HepG2 (cell line): ENCODE data around the gene MMP7. TPM values are rescaled to one million over a fixed set of nuclear protein-coding genes. Genes with fewer than 3 reads are reported as not detected.

Experiments used
- ATAC-seq: fragments of 200-7000 bp; cut with Tn5 transposase; 3 replicates; pipeline ENCODE4 v1.9.1; 2020; ENCODE audit warnings: mild to moderate bottlenecking, moderate library complexity
- BruUV-seq: library from RNA; stranded (reverse); fragments of 400-500 nt; replicated peaks from 2 replicates; lab custom pipeline; 2021; lab: Mats Ljungman, UMichigan
- CTCF ChIA-PET: fragments of 300-600 bp; formaldehyde crosslinking; extraction: SDS; loops from one replicate; lab custom pipeline; 2021; ENCODE audit warnings: low total read pairs, inconsistent platforms, low intra/inter-chr PET ratio; lab: Yijun Ruan, JAX
- POLR2A ChIA-PET: fragments of 350-600 bp; sonication (Branson Sonifier 250); formaldehyde crosslinking; loops from one replicate; lab custom pipeline; 2020; ENCODE audit warnings: antibody characterized with exemption, inconsistent platforms; lab: Yijun Ruan, JAX
- DNase-seq: peaks from one replicate; pipeline ENCODE4 v3.0.0-alpha.2; 2015; ENCODE audit warnings: low spot score
- FAIRE-seq: peaks from 3 replicates; lab custom pipeline; 2011; peaks lifted over from hg19 to GRCh38; lab: Jason Lieb, UNC
- H2AFZ ChIP-seq: one replicate; pipeline ENCODE4 v1.6.1; 2011; ENCODE audit warnings: low read length, inconsistent platforms
- H3K27ac ChIP-seq: fragments of 300-600 bp; 3 replicates; pipeline ENCODE4 v1.8.0; 2011; ENCODE audit warnings: mixed run types, mild to moderate bottlenecking, mixed read lengths, low read length, inconsistent platforms; ENCODE audit not compliant: insufficient read depth; ENCODE audit errors: extremely low read length
- H3K27me3 ChIP-seq, 2 experiments: fragments of 200-600 bp in 1 of 2; 2 replicates in 1 of 2; 3 replicates in 1 of 2; pipeline versions ENCODE4 v1.6.0 to v1.8.0; 2011; ENCODE audit warnings: low read length in 2 of 2, mild to moderate bottlenecking in 2 of 2, moderate library complexity in 2 of 2, inconsistent platforms in 1 of 2; ENCODE audit not compliant: insufficient read depth in 2 of 2, control insufficient read depth in 1 of 2
- H3K36me3 ChIP-seq, 2 experiments: fragments of 200-600 bp in 1 of 2; replicated peaks in 1 of 2; 2 replicates in 1 of 2; 3 replicates in 1 of 2; pipeline versions ENCODE4 v1.5.1 to v1.8.0; 2011; ENCODE audit warnings: low read length in 2 of 2, inconsistent platforms in 1 of 2; ENCODE audit not compliant: insufficient read depth in 2 of 2, control insufficient read depth in 1 of 2
- H3K4me1 ChIP-seq: 2 replicates; pipeline ENCODE4 v1.5.1; 2012; ENCODE audit warnings: low read length, inconsistent platforms; ENCODE audit not compliant: insufficient read depth
- H3K4me2 ChIP-seq: 2 replicates; pipeline ENCODE4 v1.6.0; 2011; ENCODE audit warnings: low read depth, low read length, inconsistent platforms
- H3K4me3 ChIP-seq, 3 experiments: fragments of 200-600 bp in 1 of 3; sonication (generic), shearing (Covaris generic) in 1 of 3; replicated peaks in 1 of 3; 2 replicates each; pipeline ENCODE4 v1.5.1; 2011 to 2016; ENCODE audit warnings: low read length in 3 of 3, inconsistent platforms in 2 of 3, low read depth in 2 of 3, mild to moderate bottlenecking in 2 of 3, control low read depth in 1 of 3, mixed read lengths in 1 of 3; ENCODE audit not compliant: insufficient read depth in 1 of 3
- H3K79me2 ChIP-seq: one replicate; pipeline ENCODE4 v1.6.1; 2011; ENCODE audit warnings: low read length, inconsistent platforms; ENCODE audit not compliant: insufficient read depth
- H3K9ac ChIP-seq: 2 replicates; pipeline ENCODE4 v1.6.0; 2011; ENCODE audit warnings: mild to moderate bottlenecking, low read depth, low read length, inconsistent platforms; ENCODE audit not compliant: insufficient read depth
- H3K9me3 ChIP-seq: 2 replicates; pipeline ENCODE4 v1.5.1; 2012; ENCODE audit warnings: mild to moderate bottlenecking, low read length
- H4K20me1 ChIP-seq: 2 replicates; pipeline ENCODE4 v1.6.0; 2011; ENCODE audit warnings: inconsistent platforms, mild to moderate bottlenecking, low read length, moderate library complexity; ENCODE audit not compliant: insufficient read depth
- MXI1 ChIP-seq: IDR thresholded peaks from 3 replicates; pipeline ENCODE4 v1.6.1; 2012; ENCODE audit warnings: low read depth, low read length, inconsistent platforms, borderline replicate concordance
- POLR2AphosphoS2 ChIP-seq: IDR thresholded peaks from 2 replicates; pipeline ENCODE4 v1.6.1; 2011; ENCODE audit warnings: low read depth, low read length, improper control_type of control experiment
- POLR2AphosphoS5 ChIP-seq: IDR thresholded peaks from 2 replicates; pipeline ENCODE4 v1.6.1; 2012; ENCODE audit warnings: low read depth, low read length
- TBL1XR1 ChIP-seq: fragments of 150-350 bp; IDR thresholded peaks from 2 replicates; pipeline ENCODE4 v1.6.1; 2014; ENCODE audit warnings: borderline replicate concordance, low read length; ENCODE audit not compliant: partially characterized antibody
- ZNF142 ChIP-seq: sonication (generic); formaldehyde crosslinking; IDR thresholded peaks from 2 replicates; pipeline ENCODE4 v1.4.0; 2020; ENCODE audit warnings: missing genetic modification reagents
- ZNF616 ChIP-seq: sonication (generic); formaldehyde crosslinking; IDR thresholded peaks from 2 replicates; pipeline ENCODE4 v1.5.0; 2020; ENCODE audit warnings: low read depth, mild to moderate bottlenecking, missing genetic modification reagents
- WGBS: methylation state at CpG from one replicate; pipeline ENCODE4 v1.1.6; 2017; ENCODE audit warnings: low lambda C conversion rate; 5-methylcytosine and 5-hydroxymethylcytosine counted together
- in situ Hi-C: cut with HindIII; loops from 2 replicates; pipeline ENCODE4 v1.10.0; 2017; ENCODE audit warnings: low pct_unique_long_range_greater_than_20kb; ENCODE audit not compliant: extremely low pct_ligation_motif_present
- intact Hi-C: fragments of 100-400 bp; cut with micrococcal nuclease; formaldehyde crosslinking; loops from one replicate; pipeline ENCODE4 v1.10.0; 2022; ENCODE audit not compliant: unreplicated experiment
- polyA plus RNA-seq, 8 experiments: library from polyadenylated mRNA; depleted of rRNA in 3 of 8; stranded (reverse) in 7 of 8; unstranded in 1 of 8; fragments of >200 nt; fragmentation: Illumina TruSeq in 4 of 8; extraction: Trizol in 4 of 8; gene quantifications; 2 replicates each; pipeline versions ENCODE4 v1.2.1 to v1.2.3, GENCODE V29; 2011 to 2016; ENCODE audit warnings: low read depth in 4 of 8, missing spikeins in 1 of 8, mixed read lengths in 1 of 8; ENCODE audit not compliant: insufficient read depth in 1 of 8
- total RNA-seq, 5 experiments: library from RNA; depleted of rRNA; stranded (reverse); fragments of >200 nt; fragmentation: Illumina TruSeq; extraction: Trizol; gene quantifications; 2 replicates each; pipeline ENCODE4 v1.2.3, GENCODE V29; 2016; ENCODE audit warnings: low read depth in 1 of 5
- TF ChIP-seq, protein P1 (sequence below): sonication (generic); formaldehyde crosslinking; IDR thresholded peaks from 2 replicates; pipeline ENCODE4 v1.4.0; 2020; ENCODE audit warnings: missing genetic modification reagents, borderline replicate concordance
- TF ChIP-seq, protein P2 (sequence below): sonication (generic); formaldehyde crosslinking; conservative IDR thresholded peaks from 2 replicates; pipeline ENCODE4 v1.8.0; 2022; ENCODE audit warnings: low read depth, missing genetic modification reagents
- TF ChIP-seq, protein P3 (sequence below), 2 experiments: fragments of 450-650 bp in 1 of 2; sonication (generic) in 1 of 2; formaldehyde crosslinking; IDR thresholded peaks; 2 replicates each; pipeline versions ENCODE4 v1.5.0 to v1.8.0; 2020 to 2022; ENCODE audit warnings: mild to moderate bottlenecking in 1 of 2, missing genetic modification reagents in 1 of 2

Gene MMP7
- total and polyA plus RNA-seq, 2 of the 13 experiments (the other 11 are each of a cell fraction or from before 2014, with no cell fraction given) = 0.17 TPM; not detected in 1

DNA sequence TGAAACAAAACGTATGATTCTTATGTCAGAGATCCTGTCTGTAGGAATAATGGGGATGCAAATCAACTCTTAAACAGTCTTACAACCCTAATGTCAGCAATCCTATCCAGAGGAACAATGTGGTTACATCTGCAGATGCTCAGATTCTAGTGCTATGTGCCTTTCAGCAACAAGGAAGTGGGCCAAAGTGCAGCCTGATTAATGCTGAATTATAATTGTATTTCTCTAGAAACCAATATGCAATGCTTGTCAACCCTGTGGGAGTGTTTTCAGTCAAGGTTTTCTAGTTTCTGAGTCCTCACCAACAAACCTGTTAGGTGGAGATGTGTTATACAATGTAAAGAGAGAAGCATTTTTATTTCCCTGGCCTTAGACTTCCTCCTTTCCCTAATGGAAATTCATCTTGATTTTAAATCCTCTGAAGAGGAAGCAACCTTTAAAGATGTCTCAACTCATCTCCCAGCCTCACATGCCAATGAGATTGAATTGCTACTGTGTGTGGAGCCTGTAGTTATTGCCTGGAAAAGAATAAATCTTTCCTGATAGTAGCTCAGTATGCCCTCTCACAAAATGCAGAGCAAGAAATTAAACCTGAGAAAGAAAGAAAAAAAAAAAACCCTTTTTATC is 51.8 kb downstream of the MMP7 start:
- in situ Hi-C loops = no loop called here
- Histone ChIP-seq H3K4me1 (peaks cover 70% of the 10 kb centered on the region), H3K9ac (no peak overlapping the region), H3K27ac (no peak overlapping the region), H4K20me1 (no peaks in the 10 kb centered on the region), H3K36me3 (no peaks in the 10 kb centered on the region), H3K4me3 (no peak overlapping the region), H3K79me2 (no peaks in the 10 kb centered on the region), H3K4me2 (no peak overlapping the region), H3K9me3 (no peaks in the 10 kb centered on the region), H3K27me3 (no peaks in the 10 kb centered on the region), H2AFZ (no peak overlapping the region)
- FAIRE-seq (no peak), ATAC-seq (no peak), DNase-seq (no peak)
- POLR2A ChIA-PET = no interaction called here
- CTCF ChIA-PET = no interaction called here
- 94% methylated on average over 1 of the region's 1 CpG for WGBS
- intact Hi-C loops = no loop called here
- TF ChIP-seq, protein P1, sequence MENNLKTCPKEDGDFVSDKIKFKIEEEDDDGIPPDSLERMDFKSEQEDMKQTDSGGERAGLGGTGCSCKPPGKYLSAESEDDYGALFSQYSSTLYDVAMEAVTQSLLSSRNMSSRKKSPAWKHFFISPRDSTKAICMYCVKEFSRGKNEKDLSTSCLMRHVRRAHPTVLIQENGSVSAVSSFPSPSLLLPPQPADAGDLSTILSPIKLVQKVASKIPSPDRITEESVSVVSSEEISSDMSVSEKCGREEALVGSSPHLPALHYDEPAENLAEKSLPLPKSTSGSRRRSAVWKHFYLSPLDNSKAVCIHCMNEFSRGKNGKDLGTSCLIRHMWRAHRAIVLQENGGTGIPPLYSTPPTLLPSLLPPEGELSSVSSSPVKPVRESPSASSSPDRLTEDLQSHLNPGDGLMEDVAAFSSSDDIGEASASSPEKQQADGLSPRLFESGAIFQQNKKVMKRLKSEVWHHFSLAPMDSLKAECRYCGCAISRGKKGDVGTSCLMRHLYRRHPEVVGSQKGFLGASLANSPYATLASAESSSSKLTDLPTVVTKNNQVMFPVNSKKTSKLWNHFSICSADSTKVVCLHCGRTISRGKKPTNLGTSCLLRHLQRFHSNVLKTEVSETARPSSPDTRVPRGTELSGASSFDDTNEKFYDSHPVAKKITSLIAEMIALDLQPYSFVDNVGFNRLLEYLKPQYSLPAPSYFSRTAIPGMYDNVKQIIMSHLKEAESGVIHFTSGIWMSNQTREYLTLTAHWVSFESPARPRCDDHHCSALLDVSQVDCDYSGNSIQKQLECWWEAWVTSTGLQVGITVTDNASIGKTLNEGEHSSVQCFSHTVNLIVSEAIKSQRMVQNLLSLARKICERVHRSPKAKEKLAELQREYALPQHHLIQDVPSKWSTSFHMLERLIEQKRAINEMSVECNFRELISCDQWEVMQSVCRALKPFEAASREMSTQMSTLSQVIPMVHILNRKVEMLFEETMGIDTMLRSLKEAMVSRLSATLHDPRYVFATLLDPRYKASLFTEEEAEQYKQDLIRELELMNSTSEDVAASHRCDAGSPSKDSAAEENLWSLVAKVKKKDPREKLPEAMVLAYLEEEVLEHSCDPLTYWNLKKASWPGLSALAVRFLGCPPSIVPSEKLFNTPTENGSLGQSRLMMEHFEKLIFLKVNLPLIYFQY (CRISPR knock-in tag) = no peak
- TF ChIP-seq POLR2AphosphoS2 (no peak), MXI1 (no peak), POLR2AphosphoS5 (no peak), ZNF616 (CRISPR knock-in tag) (no peak), TBL1XR1 (no peak), ZNF142 (CRISPR knock-in tag) (no peak)
- TF ChIP-seq, protein P2, sequence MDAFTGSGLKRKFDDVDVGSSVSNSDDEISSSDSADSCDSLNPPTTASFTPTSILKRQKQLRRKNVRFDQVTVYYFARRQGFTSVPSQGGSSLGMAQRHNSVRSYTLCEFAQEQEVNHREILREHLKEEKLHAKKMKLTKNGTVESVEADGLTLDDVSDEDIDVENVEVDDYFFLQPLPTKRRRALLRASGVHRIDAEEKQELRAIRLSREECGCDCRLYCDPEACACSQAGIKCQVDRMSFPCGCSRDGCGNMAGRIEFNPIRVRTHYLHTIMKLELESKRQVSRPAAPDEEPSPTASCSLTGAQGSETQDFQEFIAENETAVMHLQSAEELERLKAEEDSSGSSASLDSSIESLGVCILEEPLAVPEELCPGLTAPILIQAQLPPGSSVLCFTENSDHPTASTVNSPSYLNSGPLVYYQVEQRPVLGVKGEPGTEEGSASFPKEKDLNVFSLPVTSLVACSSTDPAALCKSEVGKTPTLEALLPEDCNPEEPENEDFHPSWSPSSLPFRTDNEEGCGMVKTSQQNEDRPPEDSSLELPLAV (CRISPR knock-in tag) = no peak
- TF ChIP-seq, protein P3, sequence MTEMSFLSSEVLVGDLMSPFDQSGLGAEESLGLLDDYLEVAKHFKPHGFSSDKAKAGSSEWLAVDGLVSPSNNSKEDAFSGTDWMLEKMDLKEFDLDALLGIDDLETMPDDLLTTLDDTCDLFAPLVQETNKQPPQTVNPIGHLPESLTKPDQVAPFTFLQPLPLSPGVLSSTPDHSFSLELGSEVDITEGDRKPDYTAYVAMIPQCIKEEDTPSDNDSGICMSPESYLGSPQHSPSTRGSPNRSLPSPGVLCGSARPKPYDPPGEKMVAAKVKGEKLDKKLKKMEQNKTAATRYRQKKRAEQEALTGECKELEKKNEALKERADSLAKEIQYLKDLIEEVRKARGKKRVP (CRISPR knock-in tag; IDR thresholded peaks at IDR 0.05) = no peak
- no TSS peak for BruUV-seq
